Measurements from ENCODE around the gene FLNB. TPM values are rescaled to one million over a fixed set of nuclear protein-coding genes. Genes with fewer than 3 reads are reported as not detected.

FLNB gene
- total RNA-seq, 4 donors from 2014 or later = 61.9 to 114 (median 89.9) TPM

DNA sequence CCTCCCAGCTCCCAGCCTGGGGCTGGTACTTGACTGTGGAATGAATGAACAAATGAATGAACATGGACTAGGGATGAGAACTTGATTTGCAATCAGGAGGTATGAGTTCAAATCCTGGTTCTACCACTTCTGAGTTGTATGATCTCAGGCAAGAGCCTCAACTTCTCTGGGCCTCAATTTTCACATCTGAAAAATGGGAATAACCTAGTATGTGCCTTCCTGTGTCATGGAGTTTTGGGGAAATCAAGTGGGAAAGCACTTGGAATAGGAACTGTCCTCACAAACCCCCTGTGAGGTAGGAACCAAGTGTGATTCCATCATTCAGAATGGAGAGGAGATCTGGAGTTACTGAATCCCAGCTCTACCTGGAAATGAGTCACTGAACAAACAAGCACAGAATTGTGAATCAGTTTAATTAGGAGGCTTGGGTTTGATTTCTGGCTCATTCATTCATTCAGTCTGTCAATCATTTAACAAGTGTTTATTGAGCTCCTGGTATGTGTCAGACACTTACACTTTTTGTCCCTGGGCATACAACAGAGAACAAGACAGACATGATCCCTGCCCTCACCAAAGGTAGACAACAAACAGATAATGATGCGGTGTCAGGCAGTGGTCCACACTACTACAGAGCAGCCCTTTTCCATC is 172.8 kb downstream of the FLNB start:
- WGBS = 100% methylated on average over 1 of the region's 1 CpG

DNA sequence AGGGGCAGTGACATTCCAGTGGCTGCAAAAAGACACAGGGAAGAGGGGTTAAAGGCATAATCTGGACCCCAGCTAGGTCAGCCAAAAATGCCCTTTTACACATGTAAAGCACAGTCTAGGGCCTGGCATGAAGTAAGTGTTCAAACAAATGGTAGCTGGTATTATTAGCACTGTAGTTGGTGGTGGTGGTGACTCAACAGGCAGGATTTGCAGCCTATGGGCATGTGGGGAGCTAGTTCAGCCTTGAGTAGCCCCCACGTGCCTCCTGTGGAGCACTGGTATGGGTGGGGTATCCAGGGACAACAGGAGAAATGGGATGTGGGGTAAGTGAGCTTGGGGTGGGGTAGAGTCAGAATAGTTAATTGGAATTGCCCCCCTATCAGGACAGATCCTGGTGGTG is 175.0 kb downstream of the FLNB start:
- H3K27me3 ChIP-seq = no peaks in the 10 kb centered on the region
- TF ChIP-seq EP300 (IDR thresholded peaks at IDR 0.05) (no peak), POLR2A (IDR thresholded peaks at IDR 0.05; ENCODE audit: low read depth) (no peak), CTCF (IDR thresholded peaks at IDR 0.05) (no peak), POLR2AphosphoS5 (IDR thresholded peaks at IDR 0.05) (no peak)
- H3K9me3 ChIP-seq = no peaks in the 10 kb centered on the region
- no peak overlapping the region for H3K4me3 ChIP-seq
- peaks cover 2 to 10% (median 6%) of the 10 kb centered on the region in 4 donors for H3K4me1 ChIP-seq
- 100% methylated on average over 1 of the region's 1 CpG for WGBS
- H3K36me3 ChIP-seq = no peaks in the 10 kb centered on the region
- H3K27ac ChIP-seq (replicated peaks in 1 of 4) = no peak overlapping the region
- DNase-seq (ENCODE audit: extremely low spot score) = no peak
- intact Hi-C loops (cut with DNase I) = loop anchor here (10.0 kb wide), 2 partner anchors 232 to 352 kb away; partner anchors contain the start of gene ACOX2

More for the DNA sequence above, 172.8 kb downstream of the FLNB start:
- Histone ChIP-seq H3K27ac (replicated peaks in 1 of 4) (no peak overlapping the region), H3K4me1 (peaks cover 14 to 26% (median 23%) of the 10 kb centered on the region in 4 donors), H3K9me3 (no peaks in the 10 kb centered on the region), H3K36me3 (no peaks in the 10 kb centered on the region), H3K27me3 (no peaks in the 10 kb centered on the region), H3K4me3 (no peak overlapping the region)
- no peak for DNase-seq (ENCODE audit: extremely low spot score)
- intact Hi-C loops (cut with DNase I) = loop anchor here (10.0 kb wide), 2 partner anchors 234 to 354 kb away; partner anchors contain the start of gene ACOX2
- no peak for TF ChIP-seq POLR2AphosphoS5 (IDR thresholded peaks at IDR 0.05)
- no peak for TF ChIP-seq POLR2A (IDR thresholded peaks at IDR 0.05; ENCODE audit: low read depth)
- no peak for TF ChIP-seq EP300 (IDR thresholded peaks at IDR 0.05)
- no peak for TF ChIP-seq CTCF (IDR thresholded peaks at IDR 0.05)

- TF ChIP-seq CTCF (IDR thresholded peaks at IDR 0.05) (no peak), EP300 (IDR thresholded peaks at IDR 0.05) (no peak), POLR2A (IDR thresholded peaks at IDR 0.05; ENCODE audit: low read depth) (no peak), POLR2AphosphoS5 (IDR thresholded peaks at IDR 0.05) (no peak)
- Histone ChIP-seq H3K4me1 (peaks cover under 1 to 7% (median 2%) of the 10 kb centered on the region in 4 donors), H3K27ac (replicated peaks in 1 of 4) (no peak overlapping the region), H3K9me3 (no peaks in the 10 kb centered on the region), H3K27me3 (no peaks in the 10 kb centered on the region), H3K36me3 (no peaks in the 10 kb centered on the region), H3K4me3 (no peak overlapping the region)
- intact Hi-C loops (cut with DNase I) = loop anchor here (10.0 kb wide), 2 partner anchors 231 to 351 kb away; partner anchors contain the start of gene ACOX2
- DNase-seq (ENCODE audit: extremely low spot score) = no peak
- WGBS = 80% methylated on average over 10 of the region's 12 CpGs
Observed at GRCh38 chr3:58183891-58184290, 175.7 kb downstream of the FLNB start.

- no peaks in the 10 kb centered on the region for H3K9me3 ChIP-seq
- no peak for DNase-seq (ENCODE audit: extremely low spot score)
- no peaks in the 10 kb centered on the region for H3K36me3 ChIP-seq
- peaks cover 0 to 12% (median 3%) of the 10 kb centered on the region in 4 donors for H3K4me1 ChIP-seq
- 87% methylated on average over 9 of the region's 11 CpGs for WGBS
- no peaks in the 10 kb centered on the region for H3K27me3 ChIP-seq
- H3K4me3 ChIP-seq = no peak overlapping the region
- H3K27ac ChIP-seq (replicated peaks in 1 of 4) = no peak overlapping the region
- intact Hi-C loops (cut with DNase I) = loop anchor here (10.0 kb wide), 2 partner anchors 230 to 350 kb away; partner anchors contain the start of gene ACOX2
- TF ChIP-seq POLR2A (IDR thresholded peaks at IDR 0.05; ENCODE audit: low read depth) = no peak
Observed at GRCh38 chr3:58184309-58184981, 176.2 kb downstream of the FLNB start.

DNA sequence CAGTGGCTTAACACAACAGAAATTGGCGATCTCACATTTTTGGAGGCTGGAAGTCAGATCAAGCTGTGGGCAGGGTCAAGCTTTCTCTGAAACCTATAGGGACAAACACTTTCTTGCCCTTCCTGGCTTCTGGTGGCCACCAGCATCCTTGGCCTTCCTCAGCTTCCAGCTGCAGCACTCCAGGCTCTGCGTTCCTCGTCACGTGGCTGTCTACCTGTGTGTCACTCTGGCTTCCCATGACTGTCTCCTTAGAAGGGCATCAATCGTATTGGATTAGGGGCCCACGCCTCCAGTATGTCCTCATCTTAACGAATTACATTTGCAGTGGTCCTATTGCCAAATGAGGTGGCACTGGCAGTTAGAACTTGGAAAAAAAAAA is 176.7 kb downstream of the FLNB start:
- H3K27me3 ChIP-seq = no peaks in the 10 kb centered on the region
- no peak overlapping the region for H3K4me3 ChIP-seq
- intact Hi-C loops (cut with DNase I) = loop anchor here (10.0 kb wide), 2 partner anchors 230 to 350 kb away; partner anchors contain the start of gene ACOX2
- H3K4me1 ChIP-seq = peaks cover 0 to 13% (median 3%) of the 10 kb centered on the region in 4 donors
- H3K36me3 ChIP-seq = no peaks in the 10 kb centered on the region
- TF ChIP-seq EP300 (IDR thresholded peaks at IDR 0.05) = no peak
- TF ChIP-seq CTCF (IDR thresholded peaks at IDR 0.05) = no peak
- no peak for TF ChIP-seq POLR2AphosphoS5 (IDR thresholded peaks at IDR 0.05)
- TF ChIP-seq POLR2A (IDR thresholded peaks at IDR 0.05; ENCODE audit: low read depth) = no peak
- H3K27ac ChIP-seq (replicated peaks in 1 of 4) = no peak overlapping the region
- DNase-seq (ENCODE audit: extremely low spot score) = no peak
- H3K9me3 ChIP-seq = no peaks in the 10 kb centered on the region
- 85% methylated on average over 7 of the region's 7 CpGs for WGBS

Data from esophagus muscularis mucosa (tissue), 4 donors.